Measurements from ENCODE around the gene PSD4. TPM values are rescaled to one million over a fixed set of nuclear protein-coding genes. Genes with fewer than 3 reads are reported as not detected.

The PSD4 gene
- total RNA-seq, 1 experiment from 2014 or later: 27.0 TPM

Other genes with a start within 250 kb of the PSD4 start
- not detected in 2 replicates for gene IL36G, start 196.0 kb upstream of the PSD4 start, total RNA-seq (2014; rRNA removed; shearing (Covaris generic); ENCODE audit: low replicate concordance)
- not detected in 2 replicates for gene IL36A, start 168.5 kb upstream of the PSD4 start, total RNA-seq (2014; rRNA removed; shearing (Covaris generic); ENCODE audit: low replicate concordance)
- gene IL36B, start 121.1 kb upstream of the PSD4 start, total RNA-seq (2014; rRNA removed; shearing (Covaris generic); ENCODE audit: low replicate concordance): not detected in 2 replicates
- not detected in 2 replicates for gene IL36RN, start 114.8 kb upstream of the PSD4 start, total RNA-seq (2014; rRNA removed; shearing (Covaris generic); ENCODE audit: low replicate concordance)
- not detected in 2 replicates for gene IL1F10, start 106.0 kb upstream of the PSD4 start, total RNA-seq (2014; rRNA removed; shearing (Covaris generic); ENCODE audit: low replicate concordance)
- 0.78 and 2.6 TPM in 2 replicates for gene IL1RN, start 46.4 kb upstream of the PSD4 start, total RNA-seq (2014; rRNA removed; shearing (Covaris generic); ENCODE audit: low replicate concordance)
- 50.7 and 89.7 TPM in 2 replicates for gene PAX8, start 105.0 kb downstream of the PSD4 start, total RNA-seq (2014; rRNA removed; shearing (Covaris generic); ENCODE audit: low replicate concordance)